GM08714 (cell line): ENCODE measurements around the gene GULP1.
"Not testable (repeated sequence)": the region's sequence is repeated elsewhere in the genome, so short reads cannot be mapped to it uniquely, and the experiment has no call there.

Source experiments
- H3K4me3 ChIP-seq: fragments of 200-500 bp; sonication (Bioruptor generic); 2 replicates; pipeline ENCODE4 v1.5.1; 2014; ENCODE audit warnings: mild to moderate bottlenecking, low read length, inconsistent platforms
- ZNF274 ChIP-seq: IDR thresholded peaks from 2 replicates; pipeline ENCODE4 v1.6.1; 2012; ENCODE audit warnings: mild to moderate bottlenecking, low read depth, low read length

The GULP1 gene

GRCh38 chr2:188512456-188512855 is 220.8 kb downstream of the GULP1 start:
- no peak for TF ChIP-seq ZNF274
- no peak overlapping the region for H3K4me3 ChIP-seq

DNA sequence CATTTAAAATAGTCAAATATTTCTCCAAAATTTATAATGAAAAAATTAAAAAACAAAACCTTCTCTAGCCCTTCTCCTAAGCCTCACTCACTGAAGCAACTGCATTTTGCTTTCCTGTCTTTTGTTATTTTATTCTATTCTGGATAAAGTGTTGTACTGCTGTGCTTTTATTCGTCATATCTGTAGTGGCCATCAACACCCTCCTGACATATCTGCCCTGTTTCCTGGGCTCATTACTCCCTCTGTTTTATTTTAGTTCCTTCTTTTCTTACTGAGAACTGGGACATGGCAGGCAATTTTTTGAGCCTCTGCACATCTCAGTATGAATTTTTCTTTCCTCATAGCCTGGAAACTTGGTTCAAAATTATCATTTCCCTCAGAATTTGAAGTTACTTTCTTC is 224.2 kb downstream of the GULP1 start:
- TF ChIP-seq ZNF274, result no peak
- H3K4me3 ChIP-seq, result no peak overlapping the region

DNA sequence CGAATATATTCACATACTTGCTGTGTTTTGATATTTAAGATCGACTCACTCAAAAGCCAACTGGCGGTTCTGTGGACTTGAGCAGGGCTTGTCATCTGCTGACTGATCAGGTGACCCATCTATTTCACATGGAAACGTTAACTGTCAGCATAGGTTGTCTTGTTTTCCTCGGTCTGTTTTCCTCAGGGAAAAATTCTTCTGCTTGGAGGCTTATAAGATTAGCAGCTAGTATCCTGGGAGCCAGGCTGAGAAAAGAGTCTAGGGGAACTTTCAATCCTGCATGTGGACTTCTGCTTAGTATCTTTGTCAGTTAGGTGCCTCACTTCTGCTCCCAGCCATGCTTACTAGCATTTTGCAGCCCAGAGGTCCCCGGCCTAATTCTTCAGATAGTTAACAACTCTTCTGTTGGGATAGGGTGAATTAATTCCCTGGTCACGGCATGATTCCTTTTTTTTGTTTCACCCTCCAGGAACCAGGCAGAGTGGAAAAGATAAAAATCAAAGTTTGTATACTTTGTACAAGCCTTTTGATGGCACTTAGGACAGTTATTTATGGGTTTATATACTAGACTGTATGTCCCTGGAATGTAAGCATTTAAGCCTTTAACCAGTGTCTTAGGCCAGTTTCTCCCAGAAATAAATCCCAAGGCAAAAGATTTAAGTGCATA is 226.0 kb downstream of the GULP1 start:
- no peak overlapping the region for H3K4me3 ChIP-seq
- TF ChIP-seq ZNF274, result no peak

GRCh38 chr2:188518381-188518780 is 226.7 kb downstream of the GULP1 start:
- TF ChIP-seq ZNF274, result no peak
- H3K4me3 ChIP-seq, result no peak overlapping the region

- TF ChIP-seq ZNF274, result no peak
- no peak overlapping the region for H3K4me3 ChIP-seq
These were observed 227.5 kb downstream of the GULP1 start for GRCh38 chr2:188519136-188519535.

DNA sequence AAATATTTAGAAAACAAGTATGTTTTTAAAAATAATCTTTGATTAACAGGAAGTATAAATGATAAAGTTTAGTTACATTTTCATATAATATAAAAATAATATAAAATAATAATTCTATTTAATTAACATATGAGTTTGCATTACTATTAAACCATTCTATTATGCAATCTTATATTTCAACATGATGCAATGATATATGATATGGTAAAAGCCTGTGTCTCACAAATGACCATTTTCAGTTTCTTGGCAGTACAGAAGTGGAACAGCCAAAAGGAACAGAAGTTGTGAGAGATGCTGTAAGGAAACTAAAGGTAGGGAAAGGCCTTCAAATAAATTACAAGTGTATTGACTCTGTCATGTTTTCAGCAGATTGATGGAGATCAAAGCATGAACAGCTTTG is 230.8 kb downstream of the GULP1 start:
- no peak for TF ChIP-seq ZNF274
- H3K4me3 ChIP-seq, result no peak overlapping the region

GRCh38 chr2:188523919-188524318 is 232.2 kb downstream of the GULP1 start:
- no peak overlapping the region for H3K4me3 ChIP-seq
- TF ChIP-seq ZNF274, result no peak

DNA sequence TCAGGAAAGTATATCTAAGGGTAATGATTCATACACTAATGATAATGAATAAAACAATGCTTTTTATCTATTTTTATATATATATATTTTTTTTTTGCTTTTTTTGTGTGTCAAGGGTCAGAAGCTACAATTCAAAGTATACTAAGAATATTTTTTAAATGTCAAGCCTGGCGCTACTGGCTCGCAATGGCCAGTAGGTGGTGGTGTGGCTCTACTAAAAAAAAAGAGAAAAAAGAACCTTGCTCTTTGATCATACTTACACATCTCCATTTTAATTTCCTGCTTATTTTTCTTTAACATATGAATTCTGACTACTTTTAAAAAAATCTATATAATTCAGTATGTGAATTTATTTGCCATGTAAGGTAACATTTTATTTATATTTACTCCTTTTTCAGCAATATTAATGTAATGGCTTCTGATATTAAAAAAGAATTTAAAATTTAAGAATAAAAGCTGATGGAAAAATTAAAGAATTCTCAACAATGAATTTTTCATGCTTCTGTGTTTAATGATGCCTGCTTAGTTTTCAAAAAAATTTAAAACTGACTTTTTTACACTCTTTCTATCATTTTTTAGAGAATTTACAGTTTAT is 232.9 kb downstream of the GULP1 start:
- no peak overlapping the region for H3K4me3 ChIP-seq

DNA sequence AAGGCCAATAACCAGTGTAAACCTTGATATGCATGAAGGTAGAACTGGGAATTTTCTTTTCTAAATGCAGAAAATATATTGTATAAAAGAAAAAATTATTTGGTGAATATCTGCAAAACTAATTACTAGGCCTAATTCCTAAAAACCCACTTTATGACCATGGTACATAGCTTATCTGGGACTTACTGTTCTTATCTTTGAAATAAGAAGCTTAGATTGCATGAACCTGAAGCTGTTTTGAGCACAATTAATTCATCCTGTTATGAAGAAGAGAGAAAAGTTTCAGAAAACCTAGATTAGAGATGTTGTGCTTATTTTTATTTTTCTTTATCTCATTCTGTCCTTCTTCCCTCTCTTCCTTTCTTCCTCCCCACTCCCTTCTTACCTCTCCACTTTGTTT is 235.0 kb downstream of the GULP1 start:
- no peak overlapping the region for H3K4me3 ChIP-seq
- TF ChIP-seq ZNF274, result no peak

More for the DNA sequence above, 232.9 kb downstream of the GULP1 start:
- TF ChIP-seq ZNF274, result no peak

- TF ChIP-seq ZNF274, result no peak
- H3K4me3 ChIP-seq, result no peak overlapping the region
These were observed 235.5 kb downstream of the GULP1 start for GRCh38 chr2:188527141-188527540.

DNA sequence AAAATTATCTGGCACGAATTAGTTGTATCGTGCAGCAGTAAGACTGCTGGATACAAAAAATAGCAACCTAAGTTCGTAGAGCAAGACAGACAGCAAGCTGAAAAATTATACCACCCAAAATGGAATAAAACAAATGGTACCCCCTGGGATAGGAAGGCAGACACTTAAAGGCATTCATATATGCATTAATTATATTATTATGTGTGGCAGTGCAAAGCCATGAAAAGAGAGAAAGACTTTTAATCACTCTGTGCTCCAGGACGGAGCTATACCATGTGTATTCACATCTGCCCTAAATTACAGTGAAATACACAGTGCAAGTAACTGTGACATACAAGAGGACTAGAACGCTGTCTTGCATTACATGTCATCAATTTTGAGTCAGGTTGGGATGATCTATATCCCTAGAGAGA is 235.9 kb downstream of the GULP1 start:
- TF ChIP-seq ZNF274, result no peak
- no peak overlapping the region for H3K4me3 ChIP-seq

GRCh38 chr2:188529710-188530109 is 238.0 kb downstream of the GULP1 start:
- no peak for TF ChIP-seq ZNF274

DNA sequence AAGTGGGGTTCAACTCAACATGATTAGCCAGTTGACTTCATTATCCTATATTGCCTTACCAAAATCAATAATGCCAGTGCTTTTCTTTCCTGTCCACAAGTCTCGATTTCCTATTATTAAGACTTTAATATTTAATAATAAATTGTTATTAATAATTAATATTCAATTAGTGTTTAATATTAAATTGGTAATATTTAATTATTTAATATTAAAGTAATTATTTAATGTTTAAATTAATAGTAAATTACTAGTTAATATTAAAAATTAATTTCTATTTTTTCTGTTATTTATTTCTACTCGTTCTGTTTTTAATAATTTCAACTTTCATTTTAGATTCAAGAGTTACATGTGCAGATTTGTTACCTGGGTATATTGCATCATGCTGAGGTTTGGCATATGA is 243.2 kb downstream of the GULP1 start:
- no peak overlapping the region for H3K4me3 ChIP-seq
- no peak for TF ChIP-seq ZNF274

More at GRCh38 chr2:188529710-188530109, 238.0 kb downstream of the GULP1 start:
- H3K4me3 ChIP-seq, result no peak overlapping the region

GRCh38 chr2:188551671-188552070 is 260.0 kb downstream of the GULP1 start:
- no peak overlapping the region for H3K4me3 ChIP-seq
- no peak for TF ChIP-seq ZNF274

DNA sequence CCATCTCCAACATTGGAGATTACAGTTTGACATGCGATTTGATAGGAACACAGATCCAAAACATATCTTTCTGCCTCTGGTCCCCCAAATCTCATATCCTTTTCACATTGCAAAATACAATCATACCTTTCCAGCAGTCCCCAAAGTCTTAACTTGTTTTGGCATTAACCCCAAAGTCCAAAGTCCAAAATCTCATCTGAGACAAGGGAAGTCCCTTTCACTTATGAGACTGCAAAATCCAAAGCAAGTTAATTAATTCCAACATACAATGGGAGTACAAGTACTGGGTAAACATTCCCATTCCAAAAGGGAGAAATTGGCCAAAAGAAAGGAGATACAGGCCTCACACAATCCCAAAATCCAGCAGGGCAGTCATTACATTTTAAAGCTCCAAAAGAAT is 265.4 kb downstream of the GULP1 start:
- TF ChIP-seq ZNF274, result no peak

DNA sequence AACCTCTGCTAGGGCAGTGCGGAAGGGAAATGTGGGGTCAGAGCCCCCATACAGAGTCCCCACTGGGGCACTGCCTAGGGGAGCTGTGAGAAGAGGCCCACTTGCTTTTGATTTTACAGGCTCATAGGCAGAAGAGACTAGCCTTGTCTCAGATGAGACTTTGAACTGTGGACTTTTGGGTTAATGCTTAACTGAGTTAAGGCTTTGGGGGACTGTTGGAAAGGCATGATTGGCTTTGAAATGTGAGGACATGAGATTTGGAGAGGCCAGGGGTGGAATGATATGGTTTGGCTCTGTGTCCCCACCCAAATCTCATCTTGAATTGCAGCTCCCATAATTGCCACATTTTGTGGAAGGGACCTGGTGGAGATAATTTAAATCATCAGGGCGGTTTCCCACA is 267.8 kb downstream of the GULP1 start:
- not testable (repeated sequence) for H3K4me3 ChIP-seq

More for the DNA sequence above, 265.4 kb downstream of the GULP1 start:
- H3K4me3 ChIP-seq, result no peak overlapping the region
